Keratinocyte (primary cell): ENCODE data around the gene GPSM1.

Experiments used
- EZH2 ChIP-seq: IDR thresholded peaks from one replicate; pipeline ENCODE4 v1.6.1; 2012; ENCODE audit warnings: inconsistent platforms, mild to moderate bottlenecking, low read length, moderate library complexity
- TF ChIP-seq, protein P1 (sequence below), 3 experiments: IDR thresholded peaks in 1 of 3; conservative IDR thresholded peaks in 1 of 3; optimal IDR thresholded peaks in 1 of 3; 2 replicates in 2 of 3; 3 replicates in 1 of 3; pipeline versions ENCODE3 to v1.5.1; 2011; ENCODE audit warnings: low read length in 3 of 3, mild to moderate bottlenecking in 3 of 3, moderate library complexity in 2 of 3, control low read depth in 1 of 3, inconsistent platforms in 1 of 3; ENCODE audit not compliant: insufficient read depth in 2 of 3; ENCODE audit errors: extremely low read depth in 1 of 3

DNA sequence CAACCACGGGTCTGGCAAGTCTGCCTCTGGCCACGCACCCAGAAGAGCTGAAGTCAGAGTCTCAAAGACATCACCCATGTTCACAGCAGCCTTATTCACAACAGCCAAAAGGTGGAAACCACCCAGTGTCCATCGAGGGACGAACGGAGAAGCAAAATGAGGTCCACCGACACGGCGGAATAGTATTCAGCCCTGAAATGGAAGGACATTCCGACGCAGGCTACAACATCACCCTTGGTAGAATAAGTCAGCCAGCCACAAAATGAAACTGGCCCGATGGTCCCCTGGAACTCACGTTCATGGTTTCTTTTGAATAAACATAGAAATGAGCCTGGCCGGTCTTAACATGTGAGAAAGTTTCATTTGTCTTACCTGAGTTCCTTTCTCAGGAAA lies 40.4 kb upstream of the GPSM1 start:
- TF ChIP-seq, protein P1, sequence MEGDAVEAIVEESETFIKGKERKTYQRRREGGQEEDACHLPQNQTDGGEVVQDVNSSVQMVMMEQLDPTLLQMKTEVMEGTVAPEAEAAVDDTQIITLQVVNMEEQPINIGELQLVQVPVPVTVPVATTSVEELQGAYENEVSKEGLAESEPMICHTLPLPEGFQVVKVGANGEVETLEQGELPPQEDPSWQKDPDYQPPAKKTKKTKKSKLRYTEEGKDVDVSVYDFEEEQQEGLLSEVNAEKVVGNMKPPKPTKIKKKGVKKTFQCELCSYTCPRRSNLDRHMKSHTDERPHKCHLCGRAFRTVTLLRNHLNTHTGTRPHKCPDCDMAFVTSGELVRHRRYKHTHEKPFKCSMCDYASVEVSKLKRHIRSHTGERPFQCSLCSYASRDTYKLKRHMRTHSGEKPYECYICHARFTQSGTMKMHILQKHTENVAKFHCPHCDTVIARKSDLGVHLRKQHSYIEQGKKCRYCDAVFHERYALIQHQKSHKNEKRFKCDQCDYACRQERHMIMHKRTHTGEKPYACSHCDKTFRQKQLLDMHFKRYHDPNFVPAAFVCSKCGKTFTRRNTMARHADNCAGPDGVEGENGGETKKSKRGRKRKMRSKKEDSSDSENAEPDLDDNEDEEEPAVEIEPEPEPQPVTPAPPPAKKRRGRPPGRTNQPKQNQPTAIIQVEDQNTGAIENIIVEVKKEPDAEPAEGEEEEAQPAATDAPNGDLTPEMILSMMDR (optimal IDR thresholded peaks at IDR 0.05 in 1 of 3, IDR thresholded peaks at IDR 0.05 in 1 of 3, conservative IDR thresholded peaks at IDR 0.05 in 1 of 3; ENCODE audit: extremely low read depth in 1 of 3, insufficient read depth in 2 of 3, low read length in 3 of 3), result no peak
- TF ChIP-seq EZH2, result no peak
